A673 (cell line): ENCODE data around the gene UCKL1. TPM values are rescaled to one million over a fixed set of nuclear protein-coding genes. Genes with fewer than 3 reads are reported as not detected.
"Not testable (repeated sequence)": the region's sequence is repeated elsewhere in the genome, so short reads cannot be mapped to it uniquely, and the experiment has no call there.

Source experiments
- BruUV-seq: library from RNA; stranded (reverse); fragments of 400-500 nt; replicated peaks from 2 replicates; lab custom pipeline; 2021; lab: Mats Ljungman, UMichigan
- CTCF ChIA-PET: fragments of 300-600 bp; sonication (Branson Sonifier 250); formaldehyde crosslinking; loops from one replicate; lab custom pipeline; 2022; ENCODE audit warnings: antibody characterized with exemption; lab: Charles Lee
- POLR2A ChIA-PET: fragments of 300-600 bp; sonication (Branson Sonifier 250); formaldehyde crosslinking; loops from one replicate; lab custom pipeline; 2022; ENCODE audit warnings: antibody characterized with exemption; ENCODE audit not compliant: low non-redundant PET; lab: Charles Lee
- DNase-seq: peaks from one replicate; pipeline ENCODE4 v3.0.0-alpha.2; 2015; ENCODE audit warnings: low spot score
- H3K27ac ChIP-seq: fragments of 200-600 bp; sonication (generic); 2 replicates; pipeline ENCODE4 v1.5.1; 2016; ENCODE audit warnings: mixed run types, low read depth, mild to moderate bottlenecking, mixed read lengths, antibody characterized with exemption, low read length; ENCODE audit not compliant: poor library complexity, severe bottlenecking
- H3K27me3 ChIP-seq: fragments of 200-600 bp; sonication (generic); replicated peaks from 2 replicates; pipeline ENCODE4 v1.6.1; 2017; ENCODE audit warnings: mixed run types, low read depth, mild to moderate bottlenecking, mixed read lengths, antibody characterized with exemption, low read length; ENCODE audit not compliant: insufficient read depth, poor library complexity
- H3K36me3 ChIP-seq: fragments of 200-600 bp; sonication (generic); 2 replicates; pipeline ENCODE4 v1.6.1; 2016; ENCODE audit warnings: mixed run types, mild to moderate bottlenecking, mixed read lengths, antibody characterized with exemption, low read length; ENCODE audit not compliant: insufficient read depth, poor library complexity, severe bottlenecking
- H3K4me1 ChIP-seq: fragments of 200-600 bp; sonication (generic); 2 replicates; pipeline ENCODE4 v1.6.1; 2017; ENCODE audit warnings: mixed run types, mild to moderate bottlenecking, mixed read lengths, antibody characterized with exemption, low read length; ENCODE audit not compliant: insufficient read depth, poor library complexity, severe bottlenecking
- H3K4me3 ChIP-seq: fragments of 200-600 bp; sonication (generic); 2 replicates; pipeline ENCODE4 v1.5.1; 2016; ENCODE audit warnings: low read depth, mixed run types, mild to moderate bottlenecking, mixed read lengths, low read length; ENCODE audit not compliant: poor library complexity, severe bottlenecking
- H3K9me3 ChIP-seq: fragments of 200-600 bp; sonication (generic); 2 replicates; pipeline ENCODE4 v1.6.1; 2016; ENCODE audit warnings: mixed run types, low read depth, mild to moderate bottlenecking, mixed read lengths, antibody characterized with exemption, low read length; ENCODE audit not compliant: poor library complexity, severe bottlenecking
- CTCF ChIP-seq: fragments of 300-800, 200-600 bp; sonication (generic); conservative IDR thresholded peaks from 2 replicates; pipeline ENCODE4 v1.5.1; 2017; ENCODE audit warnings: low read depth, mild to moderate bottlenecking, antibody characterized with exemption, low read length, moderate library complexity, mixed read lengths
- EZH2 ChIP-seq: fragments of 200-600 bp; sonication (generic); IDR thresholded peaks from 2 replicates; pipeline ENCODE4 v1.6.1; 2017; ENCODE audit warnings: borderline replicate concordance, low read depth, mild to moderate bottlenecking, mixed read lengths, antibody characterized with exemption, low read length; ENCODE audit not compliant: poor library complexity, severe bottlenecking
- intact Hi-C: fragments of 100-400 bp; cut with micrococcal nuclease; formaldehyde crosslinking; loops from one replicate; pipeline ENCODE4 v1.10.0; 2022; ENCODE audit not compliant: unreplicated experiment
- total RNA-seq: library from RNA; stranded (reverse); gene quantifications from 2 replicates; pipeline ENCODE4 v1.2.3, GENCODE V29; 2021

UCKL1 gene
- total RNA-seq, 1 experiment from 2014 or later, result 53.3 TPM

- Histone ChIP-seq H3K9me3 (peaks cover 11% of the 10 kb centered on the region), H3K4me1 (no peaks in the 10 kb centered on the region), H3K27me3 (no peaks in the 10 kb centered on the region), H3K4me3 (no peak overlapping the region), H3K27ac (no peak overlapping the region), H3K36me3 (peaks cover 54% of the 10 kb centered on the region)
- CTCF ChIA-PET, result no interaction called here
- no peak for DNase-seq
- BruUV-seq, result no TSS peak
- TF ChIP-seq EZH2, result no peak
- no peak for TF ChIP-seq CTCF
- intact Hi-C loops, result no loop called here
- POLR2A ChIA-PET, result no interaction called here
These were observed 7.1 kb upstream of the UCKL1 start for GRCh38 chr20:63963348-63963741.

- H3K27me3 ChIP-seq, result no peaks in the 10 kb centered on the region
- H3K27ac ChIP-seq, result no peak overlapping the region
- DNase-seq, result no peak
- TF ChIP-seq CTCF, result no peak
- no peak for TF ChIP-seq EZH2
- ChIA-PET POLR2A (no interaction called here), CTCF (no interaction called here)
- H3K36me3 ChIP-seq, result peaks cover 48% of the 10 kb centered on the region
- H3K4me1 ChIP-seq, result peaks cover 5% of the 10 kb centered on the region
- no peak overlapping the region for H3K4me3 ChIP-seq
- H3K9me3 ChIP-seq, result peaks cover 11% of the 10 kb centered on the region
- intact Hi-C loops, result no loop called here
- no TSS peak for BruUV-seq
These were observed 6.5 kb upstream of the UCKL1 start for GRCh38 chr20:63962426-63963347.

GRCh38 chr20:63961664-63962425 is 5.6 kb upstream of the UCKL1 start:
- CTCF ChIA-PET, result no interaction called here
- peaks cover 40% of the 10 kb centered on the region for H3K36me3 ChIP-seq
- POLR2A ChIA-PET, result no interaction called here
- DNase-seq, result no peak
- peaks cover 10% of the 10 kb centered on the region for H3K9me3 ChIP-seq
- intact Hi-C loops, result no loop called here
- no peak overlapping the region for H3K4me3 ChIP-seq
- peaks cover 12% of the 10 kb centered on the region for H3K4me1 ChIP-seq
- no peak overlapping the region for H3K27ac ChIP-seq
- TF ChIP-seq EZH2 (no peak), CTCF (no peak)
- H3K27me3 ChIP-seq, result no peaks in the 10 kb centered on the region
- BruUV-seq, result no TSS peak

- BruUV-seq, H3K9me3 ChIP-seq, CTCF ChIA-PET, H3K27ac ChIP-seq, H3K27me3 ChIP-seq, POLR2A ChIA-PET, intact Hi-C loops, DNase-seq, H3K4me3 ChIP-seq: not testable (repeated sequence)
- Histone ChIP-seq H3K4me1 (peaks cover 12% of the 10 kb centered on the region), H3K36me3 (peaks cover 30% of the 10 kb centered on the region)
These were observed 4.7 kb upstream of the UCKL1 start for GRCh38 chr20:63960654-63961621.
